Body of pancreas (tissue), 4 donors: ENCODE results near the gene CSF2.

Experiments
- POLR2A ChIP-seq, 3 donors: fragments of 450-650 bp; IDR thresholded peaks; one replicate each; pipeline ENCODE4 v1.6.1; 2016; ENCODE audit warnings: antibody characterized with exemption in 3 of 3, mild to moderate bottlenecking in 2 of 3
- TF ChIP-seq, protein P1 (sequence below), 7 experiments: fragments of 450-650 bp in 4 of 7; fragments of 200-600 bp in 3 of 7; sonication (generic) in 3 of 7; IDR thresholded peaks; one replicate each; pipeline ENCODE4 v1.5.1; 2016 to 2019; ENCODE audit warnings: antibody characterized with exemption in 7 of 7

DNA sequence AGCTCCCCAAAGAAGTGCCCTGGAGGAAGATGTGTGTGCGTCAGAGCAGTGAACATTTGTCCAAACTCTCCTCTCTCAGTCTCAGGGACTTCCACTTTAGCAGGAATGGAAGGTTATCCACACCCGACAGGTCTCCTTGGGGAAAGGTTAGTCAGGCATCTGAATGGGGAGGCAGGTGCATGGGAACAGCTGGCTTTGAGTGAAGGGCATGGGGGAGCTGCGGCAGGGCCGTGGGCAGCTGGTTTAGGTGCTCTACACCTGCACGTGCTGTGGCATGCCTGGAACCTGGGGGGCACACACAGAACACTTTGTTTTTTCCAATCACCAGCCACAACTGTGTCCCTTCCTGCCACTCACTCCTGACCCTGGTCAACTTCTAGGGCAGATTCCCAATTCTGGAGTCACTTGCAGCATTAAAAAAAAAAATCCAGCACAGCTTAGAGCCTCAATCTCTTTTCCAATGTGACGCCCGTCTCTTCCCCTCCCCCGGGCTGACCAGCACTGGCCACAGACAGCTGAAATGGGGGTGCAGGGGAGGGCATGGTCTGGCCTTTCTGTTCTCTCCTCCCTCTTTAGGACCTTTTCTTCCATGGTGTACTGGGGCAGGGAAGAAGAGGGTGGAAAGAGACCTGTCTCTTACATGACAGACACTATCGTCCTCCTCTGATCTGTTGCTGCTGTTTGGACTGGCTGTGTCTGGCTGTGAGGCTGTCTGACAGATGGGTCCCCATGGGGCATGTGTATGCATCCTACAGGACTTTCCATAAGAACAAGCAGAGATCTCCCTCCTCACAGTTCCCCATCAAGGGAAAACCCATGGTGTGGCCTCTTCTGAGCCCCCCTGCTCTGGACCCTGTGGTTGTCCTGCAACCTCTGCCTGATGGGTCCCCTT, 22.7 kb upstream of the CSF2 start:
- TF ChIP-seq, protein P1, sequence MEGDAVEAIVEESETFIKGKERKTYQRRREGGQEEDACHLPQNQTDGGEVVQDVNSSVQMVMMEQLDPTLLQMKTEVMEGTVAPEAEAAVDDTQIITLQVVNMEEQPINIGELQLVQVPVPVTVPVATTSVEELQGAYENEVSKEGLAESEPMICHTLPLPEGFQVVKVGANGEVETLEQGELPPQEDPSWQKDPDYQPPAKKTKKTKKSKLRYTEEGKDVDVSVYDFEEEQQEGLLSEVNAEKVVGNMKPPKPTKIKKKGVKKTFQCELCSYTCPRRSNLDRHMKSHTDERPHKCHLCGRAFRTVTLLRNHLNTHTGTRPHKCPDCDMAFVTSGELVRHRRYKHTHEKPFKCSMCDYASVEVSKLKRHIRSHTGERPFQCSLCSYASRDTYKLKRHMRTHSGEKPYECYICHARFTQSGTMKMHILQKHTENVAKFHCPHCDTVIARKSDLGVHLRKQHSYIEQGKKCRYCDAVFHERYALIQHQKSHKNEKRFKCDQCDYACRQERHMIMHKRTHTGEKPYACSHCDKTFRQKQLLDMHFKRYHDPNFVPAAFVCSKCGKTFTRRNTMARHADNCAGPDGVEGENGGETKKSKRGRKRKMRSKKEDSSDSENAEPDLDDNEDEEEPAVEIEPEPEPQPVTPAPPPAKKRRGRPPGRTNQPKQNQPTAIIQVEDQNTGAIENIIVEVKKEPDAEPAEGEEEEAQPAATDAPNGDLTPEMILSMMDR (IDR thresholded peaks at IDR 0.05): no peak
- TF ChIP-seq POLR2A (IDR thresholded peaks at IDR 0.05): no peak
